Esophagus squamous epithelium (tissue), 5 donors: ENCODE data around the gene EDC3. TPM values are rescaled to one million over a fixed set of nuclear protein-coding genes. Genes with fewer than 3 reads are reported as not detected.

Experiments used
- DNase-seq: peaks from one replicate; lab custom pipeline; 2025; lab: John Stamatoyannopoulos, UW
- H3K27ac ChIP-seq, 4 donors: fragments of 200-600 bp; sonication (generic); one replicate each; pipeline ENCODE4 v1.5.1; 2016 to 2019; ENCODE audit warnings: mild to moderate bottlenecking in 1 of 4
- H3K27me3 ChIP-seq, 4 donors: fragments of 200-600 bp; sonication (generic); 1 replicate in 3 of 4; 2 replicates in 1 of 4; pipeline versions ENCODE4 v1.5.1 to v1.6.0; 2017 to 2021; ENCODE audit warnings: antibody characterized with exemption in 1 of 4
- H3K36me3 ChIP-seq, 3 donors: fragments of 200-600 bp; sonication (generic); one replicate each; pipeline ENCODE4 v1.5.1; 2016 to 2019
- H3K4me1 ChIP-seq, 3 donors: fragments of 200-600 bp; sonication (generic); one replicate each; pipeline ENCODE4 v1.5.1; 2017 to 2019
- H3K4me3 ChIP-seq, 4 donors: fragments of 200-600 bp; sonication (generic); 1 replicate in 3 of 4; 2 replicates in 1 of 4; pipeline ENCODE4 v1.5.1; 2016 to 2019; ENCODE audit warnings: mild to moderate bottlenecking in 2 of 4, moderate library complexity in 1 of 4
- H3K9me3 ChIP-seq, 3 donors: fragments of 200-600 bp; sonication (generic); one replicate each; pipeline ENCODE4 v1.5.1; 2016 to 2019
- POLR2A ChIP-seq, 4 donors: fragments of 450-650 bp; IDR thresholded peaks; one replicate each; pipeline ENCODE4 v1.6.1; 2017; ENCODE audit warnings: antibody characterized with exemption in 4 of 4, mild to moderate bottlenecking in 4 of 4, moderate library complexity in 3 of 4
- WGBS, 2 donors: methylation state at CpG; one replicate each; pipeline ENCODE4 v1.1.5; 2018; 5-methylcytosine and 5-hydroxymethylcytosine counted together
- intact Hi-C: fragments of 100-400 bp; cut with DNase I; formaldehyde crosslinking; loops from one replicate; pipeline ENCODE4 v1.15.0; 2022
- total RNA-seq, 4 donors: library from RNA; depleted of rRNA; stranded (reverse); fragments of >200 nt; gene quantifications; one replicate each; pipeline ENCODE4 v1.1.0, GENCODE V29; 2016
- TF ChIP-seq, protein P1 (sequence below), 6 experiments: fragments of 450-650 bp in 4 of 6; fragments of 200-600 bp in 2 of 6; sonication (generic) in 2 of 6; IDR thresholded peaks; one replicate each; pipeline ENCODE4 v1.5.1; 2016 to 2019; ENCODE audit warnings: antibody characterized with exemption in 6 of 6, mild to moderate bottlenecking in 4 of 6, moderate library complexity in 4 of 6
- donor health status: DM: yes; HTN: yes; CAD: no.

The EDC3 gene
- total RNA-seq, 4 donors from 2014 or later = 10.0 to 17.4 (median 13.2) TPM

GRCh38 chr15:74612677-74613076 is 83.1 kb downstream of the EDC3 start:
- 100% methylated on average over 1 of the region's 2 CpGs for WGBS, 2 donors
- intact Hi-C loops = loop anchor here (5.0 kb wide), 1 partner anchor 70 kb away; the partner anchor contains the start of gene ARID3B
- TF ChIP-seq POLR2A (IDR thresholded peaks at IDR 0.05) = no peak
- TF ChIP-seq, protein P1, sequence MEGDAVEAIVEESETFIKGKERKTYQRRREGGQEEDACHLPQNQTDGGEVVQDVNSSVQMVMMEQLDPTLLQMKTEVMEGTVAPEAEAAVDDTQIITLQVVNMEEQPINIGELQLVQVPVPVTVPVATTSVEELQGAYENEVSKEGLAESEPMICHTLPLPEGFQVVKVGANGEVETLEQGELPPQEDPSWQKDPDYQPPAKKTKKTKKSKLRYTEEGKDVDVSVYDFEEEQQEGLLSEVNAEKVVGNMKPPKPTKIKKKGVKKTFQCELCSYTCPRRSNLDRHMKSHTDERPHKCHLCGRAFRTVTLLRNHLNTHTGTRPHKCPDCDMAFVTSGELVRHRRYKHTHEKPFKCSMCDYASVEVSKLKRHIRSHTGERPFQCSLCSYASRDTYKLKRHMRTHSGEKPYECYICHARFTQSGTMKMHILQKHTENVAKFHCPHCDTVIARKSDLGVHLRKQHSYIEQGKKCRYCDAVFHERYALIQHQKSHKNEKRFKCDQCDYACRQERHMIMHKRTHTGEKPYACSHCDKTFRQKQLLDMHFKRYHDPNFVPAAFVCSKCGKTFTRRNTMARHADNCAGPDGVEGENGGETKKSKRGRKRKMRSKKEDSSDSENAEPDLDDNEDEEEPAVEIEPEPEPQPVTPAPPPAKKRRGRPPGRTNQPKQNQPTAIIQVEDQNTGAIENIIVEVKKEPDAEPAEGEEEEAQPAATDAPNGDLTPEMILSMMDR (IDR thresholded peaks at IDR 0.05) = no peak

DNA sequence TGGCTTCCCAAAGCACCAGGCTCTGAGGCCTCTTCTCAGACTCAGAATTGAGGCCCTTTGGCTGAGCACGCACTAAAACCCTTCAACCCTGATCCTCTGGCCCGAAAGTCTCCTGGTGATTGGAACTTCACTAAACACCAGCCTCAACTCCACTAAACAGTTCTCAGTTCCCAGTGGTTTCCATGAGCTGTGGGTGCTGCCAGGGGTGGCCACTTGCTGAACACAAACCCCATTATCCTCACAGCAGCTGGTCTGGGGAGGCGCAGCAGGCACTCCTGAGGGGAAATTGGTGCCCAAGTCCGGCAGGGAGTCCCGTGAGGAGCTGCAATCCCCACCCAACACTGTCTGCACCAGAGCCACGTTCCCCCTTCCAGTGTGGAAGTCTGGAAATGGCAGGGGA is 84.0 kb downstream of the EDC3 start:
- no peak overlapping the region for H3K27ac ChIP-seq
- WGBS, 2 donors = 90% methylated on average over 5 of the region's 6 CpGs; no CpG with 5 or more reads in 1 of the 2 donors
- no peak overlapping the region for H3K4me3 ChIP-seq
- no peak for DNase-seq
- H3K4me1 ChIP-seq = peaks cover 4 to 37% (median 4%) of the 10 kb centered on the region in 3 donors
- H3K9me3 ChIP-seq = no peaks in the 10 kb centered on the region
- TF ChIP-seq, protein P1 (IDR thresholded peaks at IDR 0.05) = no peak
- no peak for TF ChIP-seq POLR2A (IDR thresholded peaks at IDR 0.05)
- intact Hi-C loops = loop anchor here (5.0 kb wide), 1 partner anchor 70 kb away; the partner anchor contains the start of gene ARID3B
- no peaks in the 10 kb centered on the region for H3K27me3 ChIP-seq
- H3K36me3 ChIP-seq = no peaks in the 10 kb centered on the region

More at GRCh38 chr15:74612677-74613076, 83.1 kb downstream of the EDC3 start:
- no peak for DNase-seq
- peaks cover 9 to 45% (median 12%) of the 10 kb centered on the region in 3 donors for H3K4me1 ChIP-seq
- no peaks in the 10 kb centered on the region for H3K27me3 ChIP-seq
- H3K36me3 ChIP-seq = no peaks in the 10 kb centered on the region
- H3K27ac ChIP-seq = no peak overlapping the region
- H3K9me3 ChIP-seq = no peaks in the 10 kb centered on the region
- H3K4me3 ChIP-seq = no peak overlapping the region

- Histone ChIP-seq H3K36me3 (no peaks in the 10 kb centered on the region), H3K4me1 (peaks cover 0 to 32% (median 0%) of the 10 kb centered on the region in 3 donors), H3K27me3 (no peaks in the 10 kb centered on the region), H3K4me3 (no peak overlapping the region), H3K9me3 (no peaks in the 10 kb centered on the region), H3K27ac (no peak overlapping the region)
- whole genome bisulfite sequencing, 2 donors = 18 to 60% methylated on average over 1 to 6 of the region's 11 CpGs
- TF ChIP-seq POLR2A (IDR thresholded peaks at IDR 0.05) = no peak
- TF ChIP-seq, protein P1 (IDR thresholded peaks at IDR 0.05) = no peak
- DNase-seq = no peak
- intact Hi-C loops = loop anchor here (5.0 kb wide), 1 partner anchor 69 kb away; the partner anchor contains the start of gene ARID3B
Measured at GRCh38 chr15:74611341-74611740, 84.5 kb downstream of the EDC3 start.

DNA sequence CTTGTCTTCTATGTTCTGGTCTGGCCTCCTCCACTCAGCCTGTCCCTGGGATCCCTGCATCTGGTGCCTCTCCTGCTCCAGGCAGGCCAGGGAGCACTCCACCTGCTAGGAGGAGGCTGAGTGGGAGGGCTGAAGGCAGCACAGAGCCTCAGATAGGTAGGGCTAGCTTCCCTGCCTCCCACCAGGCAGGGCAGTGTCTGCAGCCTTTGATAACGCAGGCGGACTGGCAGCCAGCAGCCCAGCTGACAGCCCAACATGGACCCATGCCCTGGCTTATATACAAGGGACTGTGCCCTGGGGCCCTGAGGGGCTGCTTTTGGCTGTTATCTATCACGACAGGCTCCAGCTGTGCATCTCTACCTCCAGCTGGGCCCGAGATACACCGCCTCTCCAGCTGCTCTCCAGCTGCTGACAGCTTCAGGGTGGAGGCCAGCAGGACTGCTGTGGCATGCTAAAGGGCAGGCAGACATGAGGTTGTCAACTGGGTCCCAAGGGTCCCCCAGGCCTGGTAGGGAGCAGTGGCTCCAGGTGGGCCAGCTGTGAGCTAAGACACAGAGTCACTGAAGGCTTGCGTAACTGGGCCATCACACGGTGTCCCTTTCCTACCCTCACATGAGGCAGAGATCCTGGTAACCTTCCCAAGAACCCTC is 85.4 kb downstream of the EDC3 start:
- H3K27ac ChIP-seq = no peak overlapping the region
- 30% methylated on average over 2 of the region's 7 CpGs; no CpG with 5 or more reads in 1 of the 2 donors for WGBS, 2 donors
- intact Hi-C loops = loop anchor here (5.0 kb wide), 1 partner anchor 68 kb away; the partner anchor contains the start of gene ARID3B
- no peaks in the 10 kb centered on the region for H3K27me3 ChIP-seq
- H3K4me1 ChIP-seq = peaks cover 0 to 30% (median 0%) of the 10 kb centered on the region in 3 donors
- no peak overlapping the region for H3K4me3 ChIP-seq
- H3K36me3 ChIP-seq = no peaks in the 10 kb centered on the region
- DNase-seq = no peak
- TF ChIP-seq, protein P1 (IDR thresholded peaks at IDR 0.05) = no peak
- no peak for TF ChIP-seq POLR2A (IDR thresholded peaks at IDR 0.05)
- H3K9me3 ChIP-seq = no peaks in the 10 kb centered on the region

DNA sequence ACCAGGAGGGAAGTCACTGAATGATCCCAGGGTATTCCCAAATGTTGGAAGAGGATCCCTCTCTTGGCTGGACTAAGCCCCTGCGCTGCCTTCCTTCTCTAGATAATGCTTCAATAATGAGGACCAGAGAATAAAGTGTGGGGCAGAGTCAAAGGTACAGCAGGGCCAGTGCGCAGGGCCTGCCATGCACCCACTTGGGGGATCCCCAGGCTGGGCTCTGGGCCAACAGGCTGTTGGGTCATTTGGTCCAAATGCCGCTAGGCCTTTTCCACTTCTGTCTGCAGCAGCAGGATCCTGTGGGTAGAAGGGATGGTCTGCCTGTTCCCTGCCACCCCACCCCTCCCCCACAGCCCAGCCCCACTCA is 85.9 kb downstream of the EDC3 start:
- H3K27ac ChIP-seq = no peak overlapping the region
- 93% methylated on average over 2 of the region's 3 CpGs; no CpG with 5 or more reads in 1 of the 2 donors for WGBS, 2 donors

More for the DNA sequence above, 85.9 kb downstream of the EDC3 start:
- TF ChIP-seq, protein P1 (IDR thresholded peaks at IDR 0.05) = no peak
- no peak for TF ChIP-seq POLR2A (IDR thresholded peaks at IDR 0.05)
- Histone ChIP-seq H3K4me3 (no peak overlapping the region), H3K4me1 (peaks cover 0 to 29% (median 0%) of the 10 kb centered on the region in 3 donors), H3K27me3 (no peaks in the 10 kb centered on the region), H3K9me3 (no peaks in the 10 kb centered on the region), H3K36me3 (no peaks in the 10 kb centered on the region)
- intact Hi-C loops = loop anchor here (5.0 kb wide), 1 partner anchor 68 kb away; the partner anchor contains the start of gene ARID3B
- DNase-seq = no peak
